WERI-Rb-1 (cell line): ENCODE results near the gene JOSD2.

Source experiments
- DNase-seq: peaks from one replicate; pipeline ENCODE4 v3.0.0-alpha.2; 2020
- H3K27ac ChIP-seq: fragments of 250-450 bp; sonication (Bioruptor Pico); 2 replicates; pipeline ENCODE4 v1.5.1; 2020; ENCODE audit warnings: mild to moderate bottlenecking, moderate library complexity
- H3K27me3 ChIP-seq: fragments of 250-450 bp; sonication (Bioruptor Pico); 2 replicates; pipeline ENCODE4 v1.5.1; 2021; ENCODE audit warnings: mild to moderate bottlenecking, low read depth, moderate library complexity; ENCODE audit not compliant: insufficient read depth, severe bottlenecking
- H3K36me3 ChIP-seq: fragments of 250-450 bp; sonication (Bioruptor Pico); 2 replicates; pipeline ENCODE4 v1.5.1; 2020; ENCODE audit warnings: mild to moderate bottlenecking, moderate library complexity
- H3K4me3 ChIP-seq: 2 replicates; pipeline ENCODE4 v1.5.1; 2011; ENCODE audit warnings: low read depth, mild to moderate bottlenecking, control low read depth, low read length
- H3K9me3 ChIP-seq: fragments of 250-450 bp; sonication (Bioruptor Pico); 2 replicates; pipeline ENCODE4 v1.5.1; 2021; ENCODE audit warnings: mild to moderate bottlenecking, moderate library complexity; ENCODE audit not compliant: severe bottlenecking
- CTCF ChIP-seq: IDR thresholded peaks from 2 replicates; pipeline ENCODE4 v1.5.1; 2011; ENCODE audit warnings: low read depth, mild to moderate bottlenecking, control low read depth, inconsistent platforms, low read length

The JOSD2 gene

GRCh38 chr19:50461066-50461875, 49.7 kb downstream of the JOSD2 start:
- H3K9me3 ChIP-seq, result no peaks in the 10 kb centered on the region
- H3K36me3 ChIP-seq, result no peaks in the 10 kb centered on the region
- H3K27me3 ChIP-seq, result no peaks in the 10 kb centered on the region
- H3K27ac ChIP-seq, result no peak overlapping the region
- peak; percentile 73 for DNase-seq
- TF ChIP-seq CTCF, result peak; percentile 82
- no peak overlapping the region for H3K4me3 ChIP-seq

- no peaks in the 10 kb centered on the region for H3K9me3 ChIP-seq
- no peak for TF ChIP-seq CTCF
- no peaks in the 10 kb centered on the region for H3K36me3 ChIP-seq
- no peak overlapping the region for H3K27ac ChIP-seq
- DNase-seq, result no peak
- no peaks in the 10 kb centered on the region for H3K27me3 ChIP-seq
- H3K4me3 ChIP-seq, result no peak overlapping the region
Observed at GRCh38 chr19:50460161-50460765, 50.7 kb downstream of the JOSD2 start.

GRCh38 chr19:50459638-50460037, 51.4 kb downstream of the JOSD2 start:
- no peak overlapping the region for H3K4me3 ChIP-seq
- H3K9me3 ChIP-seq, result no peaks in the 10 kb centered on the region
- no peaks in the 10 kb centered on the region for H3K36me3 ChIP-seq
- no peak for DNase-seq
- no peak overlapping the region for H3K27ac ChIP-seq
- no peaks in the 10 kb centered on the region for H3K27me3 ChIP-seq
- no peak for TF ChIP-seq CTCF

- Histone ChIP-seq H3K27ac (no peak overlapping the region), H3K4me3 (no peak overlapping the region), H3K36me3 (no peaks in the 10 kb centered on the region), H3K27me3 (no peaks in the 10 kb centered on the region), H3K9me3 (no peaks in the 10 kb centered on the region)
- no peak for TF ChIP-seq CTCF
- DNase-seq, result no peak
Observed at GRCh38 chr19:50459067-50459456, 51.9 kb downstream of the JOSD2 start.

- Histone ChIP-seq H3K36me3 (no peaks in the 10 kb centered on the region), H3K27ac (no peak overlapping the region), H3K27me3 (no peaks in the 10 kb centered on the region), H3K9me3 (no peaks in the 10 kb centered on the region), H3K4me3 (no peak overlapping the region)
- no peak for DNase-seq
- TF ChIP-seq CTCF, result no peak
Observed at GRCh38 chr19:50458396-50459066, 52.5 kb downstream of the JOSD2 start.
